ENCODE results near the gene TMEM17.

DNA sequence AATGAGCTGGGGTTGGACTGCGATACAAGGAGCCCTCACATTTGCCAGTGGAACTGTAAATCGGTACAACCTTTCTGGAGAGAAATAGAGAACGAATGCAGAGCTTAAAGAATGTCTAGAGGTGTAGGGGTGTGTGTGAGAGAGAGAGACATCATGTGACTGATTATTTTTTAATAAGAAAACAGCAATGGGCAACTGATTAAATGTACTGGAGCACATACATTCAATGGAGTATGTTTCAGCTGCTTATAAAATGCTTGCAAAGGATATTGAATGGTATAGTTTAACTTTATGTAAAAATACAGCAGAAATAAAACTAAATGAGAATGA, 391 bp upstream of the TMEM17 start:
- no peak for TF ChIP-seq SMC3 (IDR thresholded peaks at IDR 0.05)
- no peak for TF ChIP-seq CTCF (IDR thresholded peaks at IDR 0.05)
- no peak for TF ChIP-seq POLR2A (IDR thresholded peaks at IDR 0.05; ENCODE audit: low read length)
